Measurements from ENCODE around the gene RFC1.
"Not testable (repeated sequence)": the region's sequence is repeated elsewhere in the genome, so short reads cannot be mapped to it uniquely, and the experiment has no call there.

The RFC1 gene

GRCh38 chr4:39367166-39367565 is 1.0 kb upstream of the RFC1 start:
- in situ Hi-C loops (cut with MboI; ENCODE audit: low sequenced_read_pairs, unreplicated experiment): no loop called here

GRCh38 chr4:39365360-39365759 is 802 bp downstream of the RFC1 start:
- in situ Hi-C loops (cut with MboI; ENCODE audit: low sequenced_read_pairs, unreplicated experiment): no loop called here
- DNase-seq (ENCODE audit: low spot score): no peak
- TF ChIP-seq CTCF (IDR thresholded peaks at IDR 0.05; ENCODE audit: borderline replicate concordance, control extremely low read depth, extremely low read depth, insufficient read depth, missing control alignments): no peak

More at GRCh38 chr4:39367166-39367565, 1.0 kb upstream of the RFC1 start:
- no peak for TF ChIP-seq CTCF (IDR thresholded peaks at IDR 0.05; ENCODE audit: borderline replicate concordance, control extremely low read depth, extremely low read depth, insufficient read depth, missing control alignments)
- no peak for DNase-seq (ENCODE audit: low spot score)

- TF ChIP-seq CTCF (IDR thresholded peaks at IDR 0.05; ENCODE audit: borderline replicate concordance, control extremely low read depth, extremely low read depth, insufficient read depth, missing control alignments): no peak
- in situ Hi-C loops (cut with MboI; ENCODE audit: low sequenced_read_pairs, unreplicated experiment): no loop called here
Measured at GRCh38 chr4:39363773-39364393, 2.3 kb downstream of the RFC1 start.

GRCh38 chr4:39362827-39363226 is 3.3 kb downstream of the RFC1 start:
- in situ Hi-C loops (cut with MboI; ENCODE audit: low sequenced_read_pairs, unreplicated experiment): no loop called here
- no peak for TF ChIP-seq CTCF (IDR thresholded peaks at IDR 0.05; ENCODE audit: borderline replicate concordance, control extremely low read depth, extremely low read depth, insufficient read depth, missing control alignments)
- DNase-seq (ENCODE audit: low spot score): no peak

More at GRCh38 chr4:39363773-39364393, 2.3 kb downstream of the RFC1 start:
- DNase-seq (ENCODE audit: low spot score): no peak

- in situ Hi-C loops (cut with MboI; ENCODE audit: low sequenced_read_pairs, unreplicated experiment): not testable (repeated sequence)
- DNase-seq (ENCODE audit: low spot score): peak; percentile 31
Measured at GRCh38 chr4:39360611-39361010, 5.6 kb downstream of the RFC1 start.

GRCh38 chr4:39357002-39357401 is 9.2 kb downstream of the RFC1 start:
- TF ChIP-seq CTCF (IDR thresholded peaks at IDR 0.05; ENCODE audit: borderline replicate concordance, control extremely low read depth, extremely low read depth, insufficient read depth, missing control alignments): no peak
- DNase-seq (ENCODE audit: low spot score): peak; percentile 66
- in situ Hi-C loops (cut with MboI; ENCODE audit: low sequenced_read_pairs, unreplicated experiment): no loop called here

GRCh38 chr4:39354254-39354552 is 12.0 kb downstream of the RFC1 start:
- no peak for DNase-seq (ENCODE audit: low spot score)
- TF ChIP-seq CTCF (IDR thresholded peaks at IDR 0.05; ENCODE audit: borderline replicate concordance, control extremely low read depth, extremely low read depth, insufficient read depth, missing control alignments): no peak
- in situ Hi-C loops (cut with MboI; ENCODE audit: low sequenced_read_pairs, unreplicated experiment): no loop called here

Measured in GM13976 (cell line).